HEK293 (cell line): Measurements from ENCODE around the gene ADAMTS13.
A peak's percentile ranks its signal among the peaks of the same experiment; 100 is the strongest.

ENCODE experiments used
- CTCF ChIA-PET: fragments of 350-600 bp; formaldehyde crosslinking; extraction: SDS; loops from one replicate; lab custom pipeline; 2021; ENCODE audit warnings: antibody characterized with exemption; lab: Yijun Ruan, JAX
- POLR2A ChIA-PET: fragments of 300-600 bp; formaldehyde crosslinking; extraction: SDS; loops from one replicate; lab custom pipeline; 2020; ENCODE audit warnings: antibody characterized with exemption, inconsistent platforms; lab: Yijun Ruan, JAX
- H3K27ac ChIP-seq: fragments of 200-500 bp; sonication (Bioruptor generic); 2 replicates; pipeline ENCODE4 v1.5.1; 2014; ENCODE audit warnings: low read depth, low read length, control low read depth, inconsistent platforms; ENCODE audit errors: extremely low read depth
- H3K36me3 ChIP-seq, 2 experiments: fragments of 200-500 bp in 1 of 2; sonication (Bioruptor generic) in 1 of 2; 1 replicate in 1 of 2; 2 replicates in 1 of 2; pipeline ENCODE4 v1.5.1; 2014 to 2017; ENCODE audit warnings: inconsistent platforms in 2 of 2, low read length in 2 of 2; ENCODE audit not compliant: control insufficient read depth in 2 of 2, insufficient read depth in 1 of 2
- H3K4me1 ChIP-seq: fragments of 200-500 bp; sonication (Bioruptor generic); 2 replicates; pipeline ENCODE4 v1.5.1; 2014; ENCODE audit warnings: mild to moderate bottlenecking, low read length, inconsistent platforms; ENCODE audit not compliant: control insufficient read depth, insufficient read depth
- H3K4me3 ChIP-seq: 2 replicates; pipeline ENCODE4 v1.5.1; 2011; ENCODE audit warnings: low read depth, mild to moderate bottlenecking, control low read depth, low read length, moderate library complexity
- H3K9me3 ChIP-seq: fragments of 200-500 bp; sonication (Bioruptor generic); 2 replicates; pipeline ENCODE4 v1.5.1; 2014; ENCODE audit warnings: low read depth, low read length, inconsistent platforms; ENCODE audit not compliant: control insufficient read depth, insufficient read depth
- EGR2 ChIP-seq: fragments of 450-650 bp; formaldehyde crosslinking; IDR thresholded peaks from 2 replicates; pipeline ENCODE4 v1.5.1; 2016; ENCODE audit warnings: low read depth, missing biosample characterization, missing genetic modification characterization
- ELK4 ChIP-seq: IDR thresholded peaks from 2 replicates; pipeline ENCODE4 v1.6.1; 2011; ENCODE audit warnings: mild to moderate bottlenecking, low read depth, low read length, borderline replicate concordance
- ZBTB17 ChIP-seq: fragments of 450-650 bp; formaldehyde crosslinking; IDR thresholded peaks from 2 replicates; pipeline ENCODE4 v1.5.1; 2016; ENCODE audit warnings: missing biosample characterization, missing genetic modification characterization
- ZBTB21 ChIP-seq: fragments of 450-650 bp; formaldehyde crosslinking; IDR thresholded peaks from 2 replicates; pipeline ENCODE4 v1.5.1; 2017; ENCODE audit warnings: missing biosample characterization, missing genetic modification characterization
- ZIC2 ChIP-seq: fragments of 450-650 bp; formaldehyde crosslinking; IDR thresholded peaks from 2 replicates; pipeline ENCODE4 v1.5.1; 2016; ENCODE audit warnings: missing biosample characterization, missing genetic modification characterization
- ZNF138 ChIP-seq: fragments of 450-650 bp; formaldehyde crosslinking; IDR thresholded peaks from 2 replicates; pipeline ENCODE4 v1.5.1; 2016; ENCODE audit warnings: missing biosample characterization, missing genetic modification characterization, borderline replicate concordance
- ZNF18 ChIP-seq: fragments of 450-650 bp; formaldehyde crosslinking; IDR thresholded peaks from 2 replicates; pipeline ENCODE4 v1.5.1; 2016; ENCODE audit warnings: missing biosample characterization, missing genetic modification characterization
- ZNF23 ChIP-seq: fragments of 450-650 bp; formaldehyde crosslinking; IDR thresholded peaks from 2 replicates; pipeline ENCODE4 v1.5.1; 2016; ENCODE audit warnings: missing biosample characterization, missing genetic modification characterization, borderline replicate concordance
- ZNF366 ChIP-seq: fragments of 450-650 bp; formaldehyde crosslinking; conservative IDR thresholded peaks from 2 replicates; pipeline ENCODE4 v1.5.1; 2016; ENCODE audit warnings: missing biosample characterization, missing genetic modification characterization
- ZNF404 ChIP-seq: fragments of 450-650 bp; formaldehyde crosslinking; IDR thresholded peaks from 2 replicates; pipeline ENCODE4 v1.5.1; 2017; ENCODE audit warnings: missing biosample characterization, missing genetic modification characterization
- ZNF514 ChIP-seq: fragments of 450-650 bp; formaldehyde crosslinking; IDR thresholded peaks from 2 replicates; pipeline ENCODE4 v1.5.1; 2016; ENCODE audit warnings: missing biosample characterization, missing genetic modification characterization
- ZNF530 ChIP-seq: fragments of 450-650 bp; formaldehyde crosslinking; IDR thresholded peaks from 2 replicates; pipeline ENCODE4 v1.5.1; 2016; ENCODE audit warnings: low read depth, missing biosample characterization, missing genetic modification characterization
- ZNF555 ChIP-seq: fragments of 450-650 bp; formaldehyde crosslinking; conservative IDR thresholded peaks from 2 replicates; pipeline ENCODE4 v1.5.1; 2017; ENCODE audit warnings: missing biosample characterization, mild to moderate bottlenecking, missing genetic modification characterization, inconsistent platforms
- ZNF600 ChIP-seq: fragments of 450-650 bp; formaldehyde crosslinking; IDR thresholded peaks from 2 replicates; pipeline ENCODE4 v1.5.1; 2016; ENCODE audit warnings: missing biosample characterization, missing genetic modification characterization
- ZNF830 ChIP-seq: fragments of 450-650 bp; IDR thresholded peaks from 2 replicates; pipeline ENCODE4 v1.5.0; 2018; ENCODE audit warnings: missing biosample characterization, missing genetic modification characterization, low read depth, mild to moderate bottlenecking, moderate library complexity

The ADAMTS13 gene

GRCh38 chr9:133443982-133444381, 21.8 kb downstream of the ADAMTS13 start:
- ChIA-PET POLR2A (interaction anchor here (0.6 to 0.8 kb wide), 3 partner anchors 16 to 96 kb away, joined by 3 to 10 read pairs (median 3); partner anchors contain the start of genes CACFD1, MED22 and RPL7A), CTCF (interaction anchor here (0.6 kb wide), 1 partner anchor 8 kb away, joined by 3 read pairs; no protein-coding TSS in a partner anchor)
- TF ChIP-seq ZNF555 (tag by site-specific recombination) (no peak), ELK4 (no peak), EGR2 (tag by site-specific recombination) (0 out of 2 replicates have a peak, but pooled peaks have one; percentile 7), ZNF23 (tag by site-specific recombination) (no peak), ZNF138 (tag by site-specific recombination) (no peak), ZNF18 (tag by site-specific recombination) (no peak), ZNF530 (no peak), ZIC2 (tag by site-specific recombination) (peak; percentile 43), ZNF514 (no peak)
- Histone ChIP-seq H3K36me3 (no peaks in the 10 kb centered on the region), H3K9me3 (no peaks in the 10 kb centered on the region), H3K27ac (no peak overlapping the region), H3K4me3 (no peak overlapping the region), H3K4me1 (no peaks in the 10 kb centered on the region)

GRCh38 chr9:133445293-133445969, 23.3 kb downstream of the ADAMTS13 start:
- no peaks in the 10 kb centered on the region for H3K36me3 ChIP-seq
- no peak for TF ChIP-seq ZNF404
- TF ChIP-seq ZBTB21 (tag by site-specific recombination), result no peak
- TF ChIP-seq ZNF830 (tag by site-specific recombination), result no peak
- TF ChIP-seq ZNF600 (tag by site-specific recombination), result no peak
- TF ChIP-seq ZBTB17 (tag by site-specific recombination), result no peak
- peak; percentile 76 for TF ChIP-seq ZIC2 (tag by site-specific recombination)
- ChIA-PET POLR2A (interaction anchor here (1.0 kb wide), 1 partner anchor 115 kb away, joined by 3 read pairs; no protein-coding TSS in a partner anchor), CTCF (interaction anchor here (0.6 to 1.3 kb wide), 2 partner anchors 41 to 56 kb away, joined by 3 to 6 read pairs; no protein-coding TSS in a partner anchor)
- no peaks in the 10 kb centered on the region for H3K4me1 ChIP-seq
- no peak overlapping the region for H3K27ac ChIP-seq
- H3K4me3 ChIP-seq, result no peak overlapping the region
- no peaks in the 10 kb centered on the region for H3K9me3 ChIP-seq

- H3K27ac ChIP-seq, result no peak overlapping the region
- H3K36me3 ChIP-seq, result no peaks in the 10 kb centered on the region
- CTCF ChIA-PET, result interaction anchor here (0.5 kb wide), 1 partner anchor 11 kb away, joined by 3 read pairs; no protein-coding TSS in a partner anchor
- POLR2A ChIA-PET, result interaction anchor here (0.7 kb wide), 1 partner anchor 11 kb away, joined by 3 read pairs; the partner anchor contains the start of gene CACFD1
- no peaks in the 10 kb centered on the region for H3K9me3 ChIP-seq
- no peak overlapping the region for H3K4me3 ChIP-seq
- TF ChIP-seq ZNF366 (tag by site-specific recombination) (no peak), ZIC2 (tag by site-specific recombination) (peak; percentile 35)
- no peaks in the 10 kb centered on the region for H3K4me1 ChIP-seq
These were observed 26.4 kb downstream of the ADAMTS13 start for GRCh38 chr9:133448487-133448972.
